H1 (cell line): Measurements from ENCODE around the gene DENND4C. TPM values are rescaled to one million over a fixed set of nuclear protein-coding genes. Genes with fewer than 3 reads are reported as not detected.

Source experiments
- CTCF ChIA-PET: fragments of 300-600 bp; sonication (Branson Sonifier 250); formaldehyde crosslinking; loops from one replicate; lab custom pipeline; 2021; ENCODE audit not compliant: partially characterized antibody; lab: Charles Lee
- POLR2A ChIA-PET: fragments of 300-600 bp; sonication (Branson Sonifier 250); formaldehyde crosslinking; loops from one replicate; lab custom pipeline; 2021; ENCODE audit warnings: inconsistent platforms; ENCODE audit not compliant: partially characterized antibody; lab: Charles Lee
- DNase-seq, 2 experiments: peaks; one replicate each; pipeline versions ENCODE4 v3.0.0 to v3.0.0-alpha.2; 2010 to 2022; ENCODE audit warnings: low spot score in 2 of 2, low read depth in 1 of 2, mixed read lengths in 1 of 2
- FAIRE-seq: peaks from 2 replicates; lab custom pipeline; 2011; peaks lifted over from hg19 to GRCh38; lab: Jason Lieb, UNC
- H2AFZ ChIP-seq: 2 replicates; pipeline ENCODE4 v1.8.1; 2012; ENCODE audit warnings: low read length, inconsistent platforms
- H2AK5ac ChIP-seq: 2 replicates; pipeline ENCODE4 v1.6.1; 2013; ENCODE audit warnings: low read depth, low read length
- H2BK120ac ChIP-seq: replicated peaks from 2 replicates; pipeline ENCODE3; 2013; ENCODE audit warnings: low read depth, low read length, inconsistent platforms
- H2BK12ac ChIP-seq: 2 replicates; pipeline ENCODE4 v1.6.1; 2013; ENCODE audit warnings: low read depth, low read length
- H2BK15ac ChIP-seq: 2 replicates; pipeline ENCODE4 v1.6.1; 2013; ENCODE audit warnings: low read length
- H2BK20ac ChIP-seq: 2 replicates; pipeline ENCODE4 v1.6.1; 2013; ENCODE audit warnings: low read length
- H2BK5ac ChIP-seq: 2 replicates; pipeline ENCODE4 v1.6.1; 2013; ENCODE audit warnings: low read depth, low read length
- H3K14ac ChIP-seq: 2 replicates; pipeline ENCODE4 v1.6.1; 2013; ENCODE audit warnings: inconsistent platforms; ENCODE audit not compliant: insufficient read length
- H3K18ac ChIP-seq: 2 replicates; pipeline ENCODE4 v1.6.1; 2013; ENCODE audit warnings: low read length; ENCODE audit errors: extremely low read depth
- H3K23ac ChIP-seq: 2 replicates; pipeline ENCODE4 v1.6.1; 2013; ENCODE audit warnings: inconsistent platforms; ENCODE audit not compliant: insufficient read length
- H3K23me2 ChIP-seq: 2 replicates; pipeline ENCODE4 v1.6.1; 2013; ENCODE audit warnings: low read depth, low read length
- H3K27ac ChIP-seq: 2 replicates; pipeline ENCODE4 v1.6.1; 2011; ENCODE audit warnings: low read depth, low read length, inconsistent platforms
- H3K27me3 ChIP-seq, 4 experiments: replicated peaks in 1 of 4; 1 replicate in 1 of 4; 2 replicates in 3 of 4; pipeline versions ENCODE4 v1.6.1 to v1.8.1; 2011 to 2013; ENCODE audit warnings: low read length in 3 of 4, mild to moderate bottlenecking in 3 of 4, inconsistent platforms in 2 of 4, mixed read lengths in 2 of 4, moderate library complexity in 1 of 4; ENCODE audit not compliant: control insufficient read depth in 3 of 4, insufficient read depth in 3 of 4; ENCODE audit errors: extremely low read depth in 1 of 4
- H3K36me3 ChIP-seq, 4 experiments: 2 replicates each; pipeline versions ENCODE4 v1.6.1 to v1.8.1; 2011 to 2013; ENCODE audit warnings: mild to moderate bottlenecking in 4 of 4, low read length in 3 of 4, moderate library complexity in 2 of 4, control low read depth in 1 of 4, inconsistent platforms in 1 of 4; ENCODE audit not compliant: insufficient read depth in 4 of 4, control insufficient read depth in 2 of 4
- H3K4ac ChIP-seq: replicated peaks from 2 replicates; pipeline ENCODE3; 2013; ENCODE audit warnings: low read length, low read depth, mixed read lengths, inconsistent platforms; ENCODE audit not compliant: insufficient read length
- H3K4me1 ChIP-seq, 4 experiments: replicated peaks in 1 of 4; 1 replicate in 1 of 4; 2 replicates in 3 of 4; pipeline versions ENCODE4 v1.6.1 to v1.8.1; 2011 to 2013; ENCODE audit warnings: low read length in 3 of 4, inconsistent platforms in 2 of 4, mixed read lengths in 1 of 4; ENCODE audit not compliant: insufficient read depth in 4 of 4, control insufficient read depth in 3 of 4
- H3K4me2 ChIP-seq, 2 experiments: 2 replicates each; pipeline versions ENCODE4 v1.6.1 to v1.8.1; 2011 to 2013; ENCODE audit warnings: low read depth in 2 of 2, low read length in 2 of 2, control low read depth in 1 of 2, inconsistent platforms in 1 of 2, mild to moderate bottlenecking in 1 of 2; ENCODE audit not compliant: insufficient read depth in 1 of 2
- H3K4me3 ChIP-seq, 4 experiments: fragments of 200-600, 300-600 bp in 1 of 4; sonication (generic), shearing (Covaris generic), sonication (Bioruptor Twin) in 1 of 4; 2 replicates each; pipeline versions ENCODE4 v1.5.1 to v1.8.1; 2011 to 2016; ENCODE audit warnings: low read length in 4 of 4, low read depth in 3 of 4, control low read depth in 2 of 4, inconsistent platforms in 2 of 4, mild to moderate bottlenecking in 2 of 4, mixed read lengths in 1 of 4, moderate library complexity in 1 of 4; ENCODE audit not compliant: insufficient read depth in 2 of 4; ENCODE audit errors: extremely low read depth in 1 of 4
- H3K56ac ChIP-seq: replicated peaks from 2 replicates; pipeline ENCODE3; 2013; ENCODE audit warnings: low read depth, mild to moderate bottlenecking, mixed read lengths, low read length, inconsistent platforms; ENCODE audit not compliant: insufficient read length
- H3K79me1 ChIP-seq: 2 replicates; pipeline ENCODE4 v1.6.1; 2013; ENCODE audit warnings: low read depth, low read length, control low read depth
- H3K79me2 ChIP-seq, 2 experiments: 2 replicates each; pipeline versions ENCODE4 v1.6.1 to v1.8.1; 2012 to 2013; ENCODE audit warnings: low read length in 2 of 2, mild to moderate bottlenecking in 2 of 2, inconsistent platforms in 1 of 2; ENCODE audit not compliant: insufficient read depth in 2 of 2, control insufficient read depth in 1 of 2
- H3K9ac ChIP-seq, 4 experiments: replicated peaks in 1 of 4; 1 replicate in 1 of 4; 2 replicates in 3 of 4; pipeline versions ENCODE4 v1.6.1 to v1.8.1; 2011 to 2013; ENCODE audit warnings: low read depth in 3 of 4, low read length in 3 of 4, control low read depth in 2 of 4, mild to moderate bottlenecking in 2 of 4, moderate library complexity in 2 of 4, inconsistent platforms in 1 of 4; ENCODE audit errors: extremely low read depth in 1 of 4
- H3K9me3 ChIP-seq, 2 experiments: 2 replicates each; pipeline versions ENCODE4 v1.6.1 to v1.8.1; 2012 to 2013; ENCODE audit warnings: mild to moderate bottlenecking in 2 of 2, moderate library complexity in 2 of 2, control low read depth in 1 of 2, inconsistent platforms in 1 of 2, low read depth in 1 of 2, low read length in 1 of 2, mixed read lengths in 1 of 2; ENCODE audit not compliant: insufficient read depth in 2 of 2
- H4K20me1 ChIP-seq, 2 experiments: replicated peaks in 1 of 2; 2 replicates each; pipeline versions ENCODE3 to v1.8.1; 2011 to 2013; ENCODE audit warnings: inconsistent platforms in 2 of 2, low read length in 2 of 2, mild to moderate bottlenecking in 1 of 2; ENCODE audit not compliant: insufficient read depth in 2 of 2, control insufficient read depth in 1 of 2
- H4K5ac ChIP-seq: 2 replicates; pipeline ENCODE4 v1.6.1; 2013; ENCODE audit warnings: low read length, low read depth, mixed read lengths, inconsistent platforms; ENCODE audit not compliant: insufficient read length
- H4K8ac ChIP-seq: 2 replicates; pipeline ENCODE4 v1.8.0; 2013; ENCODE audit warnings: mild to moderate bottlenecking, moderate library complexity, low read length, inconsistent platforms; ENCODE audit not compliant: insufficient read depth; ENCODE audit errors: extremely low read depth
- H4K91ac ChIP-seq: replicated peaks from 2 replicates; pipeline ENCODE3; 2013; ENCODE audit warnings: low read length, mixed read lengths, inconsistent platforms; ENCODE audit not compliant: insufficient read length
- JUND ChIP-seq: IDR thresholded peaks from 2 replicates; pipeline ENCODE4 v1.6.1; 2011; ENCODE audit warnings: mild to moderate bottlenecking, improper control_type of control experiment, low read length
- SP1 ChIP-seq: IDR thresholded peaks from 2 replicates; pipeline ENCODE4 v1.6.1; 2011; ENCODE audit warnings: low read depth, low read length
- WGBS, 2 experiments: shearing (Covaris generic) in 1 of 2; methylation state at CpG; one replicate each; pipeline versions ENCODE4 v1.1.6 to v1.1.7; 2013 to 2015; ENCODE audit warnings: low lambda C conversion rate in 2 of 2, mixed read lengths in 2 of 2, inconsistent platforms in 1 of 2, low coverage in 1 of 2, missing lambda C conversion rate in 1 of 2; ENCODE audit not compliant: insufficient replicate concordance in 2 of 2, insufficient coverage in 1 of 2, insufficient read length in 1 of 2; ENCODE audit errors: extremely low coverage in 1 of 2, missing lambda C conversion rate in 1 of 2; 5-methylcytosine and 5-hydroxymethylcytosine counted together
- polyA plus RNA-seq, 7 experiments: library from polyadenylated mRNA; depleted of rRNA in 3 of 7; stranded (reverse) in 5 of 7; unstranded in 2 of 7; fragments of >200 nt in 5 of 7; fragments of 200-250 nt in 2 of 7; gene quantifications; 1 replicate in 5 of 7; 2 replicates in 1 of 7; 4 replicates in 1 of 7; pipeline versions ENCODE4 v1.2.1 to v1.2.3, GENCODE V29; 2011 to 2013; ENCODE audit warnings: missing spikeins in 2 of 7, mixed read lengths in 2 of 7
- total RNA-seq: library from RNA; stranded (reverse); fragmentation: NEBNext Ultra II Directional; extraction: Animal tissue kit (Norgen Biotek cat#: 25700); gene quantifications from 2 replicates; pipeline ENCODE4 v1.2.1, GENCODE V29; 2021

DENND4C gene
- total and polyA plus RNA-seq, 2 of the 8 experiments (the other 6 are each of a cell fraction or from before 2014, with no cell fraction given) = 6.9 to 18.9 TPM

- Histone ChIP-seq H2BK120ac (no peak overlapping the region), H3K23ac (no peak overlapping the region), H3K4me1 (no peaks in the 10 kb centered on the region), H2BK5ac (no peak overlapping the region), H2AFZ (0 out of 2 replicates have a peak overlapping the region, but pooled peaks have one; percentile 8), H3K18ac (no peak overlapping the region), H3K9me3 (no peaks in the 10 kb centered on the region), H2BK15ac (no peak overlapping the region), H3K9ac (peak overlapping the region in 1 of 4 experiments; percentile 54; a peak in 1 of 7 replicates), H3K4me3 (no peak overlapping the region), H2AK5ac (no peak overlapping the region), H2BK20ac (no peak overlapping the region), H4K20me1 (no peaks in the 10 kb centered on the region), H3K27me3 (peaks cover 0 to 1% (median 0%) of the 10 kb centered on the region in 4 experiments; a peak in 1 of 7 replicates), H3K23me2 (no peaks in the 10 kb centered on the region), H3K79me1 (no peaks in the 10 kb centered on the region), H3K36me3 (no peaks in the 10 kb centered on the region), H3K4ac (no peak overlapping the region), H2BK12ac (no peak overlapping the region), H3K4me2 (no peak overlapping the region), H3K79me2 (no peaks in the 10 kb centered on the region), H3K27ac (no peak overlapping the region), H4K5ac (no peak overlapping the region), H3K56ac (no peak overlapping the region), H3K14ac (no peak overlapping the region), H4K91ac (no peak overlapping the region), H4K8ac (no peak overlapping the region)
- ChIA-PET CTCF (interaction anchor here (0.6 to 2.0 kb wide), 5 partner anchors 10 to 273 kb away, joined by 3 to 13 read pairs (median 5); no protein-coding TSS in a partner anchor), POLR2A (interaction anchor here (0.7 to 1.6 kb wide), 3 partner anchors 26 to 55 kb away, joined by 3 read pairs; partner anchors contain the start of gene DENND4C)
- DNase-seq = no peak
- TF ChIP-seq JUND (peak; percentile 40; the same call in 1 of the 2 replicates), SP1 (no peak)
- no peak for FAIRE-seq
- WGBS, 2 experiments = 81% methylated on average over 7 of the region's 7 CpGs; no CpG with 5 or more reads in 1 of the 2 experiments
These were observed 46.2 kb upstream of the DENND4C start for GRCh38 chr9:19184144-19184917.
